Fibroblast of the conjunctiva (primary cell): ENCODE results near the gene PDGFC.

Experiments used
- DNase-seq: peaks from one replicate; pipeline ENCODE4 v3.0.0-alpha.2; 2010; ENCODE audit warnings: low read depth

Gene PDGFC

GRCh38 chr4:156829201-156829873 lies 142.3 kb downstream of the PDGFC start:
- peak; percentile 81 for DNase-seq

GRCh38 chr4:156827519-156827918 lies 144.1 kb downstream of the PDGFC start:
- DNase-seq = no peak

GRCh38 chr4:156825074-156825473 lies 146.5 kb downstream of the PDGFC start:
- no peak for DNase-seq

DNA sequence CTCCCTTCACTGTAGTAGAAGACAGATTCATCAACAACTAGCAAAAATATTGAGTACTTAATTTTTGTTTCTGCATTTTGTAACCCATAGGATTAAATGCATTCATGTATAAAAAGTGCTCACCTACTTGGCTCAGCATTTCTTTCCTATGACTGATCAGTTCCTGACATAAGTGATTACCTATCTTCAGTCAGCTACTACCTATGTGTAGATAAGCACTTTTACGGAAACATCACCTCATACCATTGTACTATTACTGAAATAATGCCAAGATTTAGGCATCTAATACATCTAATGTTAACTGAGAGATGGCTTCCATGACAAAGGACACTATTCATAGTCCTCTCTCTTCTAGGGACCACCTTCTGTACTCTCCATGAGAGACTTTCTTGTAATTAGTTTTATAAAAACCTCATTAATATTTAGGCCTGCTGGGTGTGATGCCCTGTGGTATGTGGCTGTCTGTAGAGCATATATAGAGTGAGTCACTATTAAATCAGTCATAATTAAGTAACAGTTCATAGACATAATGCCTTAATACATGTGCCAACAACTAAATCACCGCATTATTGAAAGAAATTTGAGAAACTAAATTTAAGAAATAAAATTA lies 147.0 kb downstream of the PDGFC start:
- DNase-seq = no peak

DNA sequence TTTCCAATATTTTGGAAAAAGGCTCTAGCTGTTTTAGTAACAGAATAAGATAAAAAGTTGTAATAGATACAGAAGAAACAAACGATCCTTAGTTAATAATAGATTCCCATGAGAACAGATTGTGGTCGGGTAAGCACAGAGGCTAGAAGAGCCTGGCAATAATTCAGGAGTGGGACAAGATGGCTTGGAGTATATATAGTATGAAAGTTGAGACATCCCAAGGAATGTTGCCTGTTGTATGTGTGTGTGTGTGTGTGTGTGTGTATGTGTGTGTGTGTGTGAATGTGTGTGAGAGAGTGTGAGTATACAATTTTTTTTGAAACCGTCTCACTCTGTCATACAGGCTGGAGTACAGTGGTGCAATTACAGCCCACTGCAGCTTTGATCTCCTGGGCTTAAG lies 150.7 kb downstream of the PDGFC start:
- no peak for DNase-seq

GRCh38 chr4:156816360-156816755 lies 155.2 kb downstream of the PDGFC start:
- no peak for DNase-seq

GRCh38 chr4:156815717-156816359 lies 155.8 kb downstream of the PDGFC start:
- no peak for DNase-seq

DNA sequence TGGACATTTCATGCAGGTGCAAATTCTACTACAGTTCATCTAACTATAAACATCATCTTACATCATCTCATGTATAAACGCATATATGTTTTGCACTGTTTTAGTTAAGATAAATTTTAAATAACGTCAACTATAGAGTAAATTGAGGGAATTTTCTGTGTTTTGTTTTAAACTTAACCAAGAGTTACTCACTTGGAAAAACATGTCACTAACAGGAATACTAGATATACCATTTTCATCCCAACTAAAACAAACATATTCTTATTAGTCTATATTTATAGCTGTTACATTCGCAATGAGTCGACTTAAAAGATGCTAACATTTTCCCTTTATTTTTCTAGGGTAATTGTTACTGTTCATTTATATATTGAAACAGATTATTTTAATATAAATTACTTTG lies 159.6 kb downstream of the PDGFC start:
- no peak for DNase-seq

DNA sequence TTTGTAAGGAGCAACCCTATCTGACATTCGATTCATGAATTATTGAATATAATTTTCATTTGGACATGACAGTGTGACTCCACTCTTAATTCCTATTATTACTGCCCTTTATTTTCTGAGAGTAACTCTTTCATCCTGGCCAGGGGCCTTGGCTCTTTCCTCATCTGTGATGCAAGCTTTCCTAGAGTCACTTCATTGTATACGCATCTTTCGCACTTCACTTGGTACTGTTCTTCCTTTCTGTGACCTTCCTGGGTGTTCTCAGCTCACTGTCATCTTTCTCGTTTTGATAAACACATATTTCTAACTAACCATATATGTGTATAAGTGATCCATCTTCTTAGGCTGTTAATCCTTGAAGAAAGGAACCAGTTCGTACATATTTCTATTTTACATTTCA lies 160.3 kb downstream of the PDGFC start:
- DNase-seq = no peak

- no peak for DNase-seq
These were observed 165.9 kb downstream of the PDGFC start for GRCh38 chr4:156805696-156806095.

DNA sequence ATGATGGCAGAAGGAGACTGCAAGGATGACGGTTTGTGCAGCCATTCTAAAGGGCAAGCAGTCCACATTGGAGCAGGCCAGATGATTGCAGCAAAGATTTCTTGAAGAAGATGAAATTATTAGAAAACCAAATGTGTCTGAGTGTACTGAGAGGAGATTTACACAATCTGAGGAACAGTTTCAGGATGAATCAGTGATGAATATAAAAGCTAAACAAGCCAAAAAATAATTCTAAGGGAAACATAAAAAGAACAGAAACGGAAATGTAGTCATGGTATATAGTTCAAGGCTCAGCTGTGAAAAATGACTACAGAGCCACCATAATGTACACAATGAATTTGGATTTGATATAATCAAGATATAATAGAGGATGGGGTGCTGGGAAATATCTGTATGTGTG lies 168.5 kb downstream of the PDGFC start:
- no peak for DNase-seq

DNA sequence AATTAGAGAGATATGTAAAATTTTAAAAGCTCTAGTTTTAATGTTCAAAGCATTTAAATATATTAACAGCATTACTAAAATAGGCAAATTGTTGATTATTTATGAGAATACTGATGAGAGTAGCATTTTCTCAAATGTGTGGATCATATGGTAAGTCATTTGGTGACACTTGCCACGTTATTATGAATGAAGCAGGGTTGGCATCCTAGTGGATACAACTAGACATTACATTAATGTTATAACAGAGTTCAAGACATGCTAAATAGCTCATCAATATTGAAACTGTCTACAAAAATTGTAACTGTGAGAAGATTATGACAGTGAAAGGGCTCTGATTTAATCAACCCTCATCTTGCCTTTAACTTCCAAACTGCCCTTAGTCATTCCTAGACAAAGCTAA lies 171.1 kb downstream of the PDGFC start:
- no peak for DNase-seq

DNA sequence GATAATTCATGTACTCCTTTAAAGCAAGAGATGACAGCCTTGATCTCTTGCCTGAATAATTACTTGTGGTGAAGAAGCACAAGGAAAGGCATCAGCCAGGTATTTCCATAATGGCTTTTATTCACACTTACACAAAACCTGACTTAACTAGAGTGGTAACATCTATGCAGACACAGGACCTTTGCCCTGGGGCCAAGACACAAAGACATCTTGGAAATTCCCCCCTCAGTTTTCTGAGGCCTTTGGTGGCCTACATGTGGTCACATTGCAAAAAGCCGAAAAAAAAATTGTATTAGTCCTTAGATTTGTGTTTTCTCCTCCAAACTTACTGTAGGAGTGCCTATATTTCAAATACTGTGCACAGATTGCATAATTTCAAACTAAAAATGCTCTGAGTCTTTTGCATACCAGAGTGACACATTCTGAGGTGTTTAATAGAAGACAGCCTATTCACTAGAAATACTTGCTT lies 172.4 kb downstream of the PDGFC start:
- no peak for DNase-seq

GRCh38 chr4:156798438-156798837 lies 173.2 kb downstream of the PDGFC start:
- no peak for DNase-seq

DNA sequence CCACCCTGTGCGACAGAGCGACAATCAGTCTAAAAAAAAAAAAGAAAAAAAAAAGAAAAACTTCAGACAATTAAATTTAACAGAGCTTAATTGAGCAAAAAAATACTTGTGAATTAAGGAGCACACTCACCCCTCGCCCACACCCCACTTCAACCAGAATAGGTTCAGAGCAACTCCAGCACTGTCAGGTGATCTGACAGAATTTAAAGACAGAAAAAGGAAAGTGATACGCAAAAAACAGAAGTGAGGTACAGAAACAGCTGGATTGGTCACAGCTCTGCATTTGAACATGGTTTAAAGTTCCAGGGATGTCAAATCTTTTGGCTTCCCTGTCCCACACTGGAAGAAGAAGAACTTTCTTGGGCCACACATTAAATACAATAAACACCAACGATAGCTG lies 174.4 kb downstream of the PDGFC start:
- no peak for DNase-seq

DNA sequence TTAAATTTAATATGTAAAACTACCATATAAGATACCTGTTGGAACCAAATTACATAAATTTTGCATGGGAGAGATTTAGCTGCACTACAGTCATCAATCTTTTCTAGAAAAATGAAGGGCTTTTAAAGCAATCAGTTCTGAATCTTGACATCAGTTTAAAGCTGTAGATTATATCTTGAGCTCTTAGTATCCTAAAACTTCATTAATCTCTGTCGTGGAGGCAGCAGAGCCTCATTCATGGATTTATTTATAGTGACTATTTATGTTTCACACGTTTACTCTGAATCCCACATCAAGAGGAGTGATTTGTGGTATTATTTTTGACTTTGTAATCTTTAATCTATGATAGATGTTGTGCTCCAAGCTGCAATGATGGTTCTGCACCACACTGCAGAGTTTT lies 175.9 kb downstream of the PDGFC start:
- no peak for DNase-seq

- DNase-seq = no peak
These were observed 176.7 kb downstream of the PDGFC start for GRCh38 chr4:156794863-156795262.

DNA sequence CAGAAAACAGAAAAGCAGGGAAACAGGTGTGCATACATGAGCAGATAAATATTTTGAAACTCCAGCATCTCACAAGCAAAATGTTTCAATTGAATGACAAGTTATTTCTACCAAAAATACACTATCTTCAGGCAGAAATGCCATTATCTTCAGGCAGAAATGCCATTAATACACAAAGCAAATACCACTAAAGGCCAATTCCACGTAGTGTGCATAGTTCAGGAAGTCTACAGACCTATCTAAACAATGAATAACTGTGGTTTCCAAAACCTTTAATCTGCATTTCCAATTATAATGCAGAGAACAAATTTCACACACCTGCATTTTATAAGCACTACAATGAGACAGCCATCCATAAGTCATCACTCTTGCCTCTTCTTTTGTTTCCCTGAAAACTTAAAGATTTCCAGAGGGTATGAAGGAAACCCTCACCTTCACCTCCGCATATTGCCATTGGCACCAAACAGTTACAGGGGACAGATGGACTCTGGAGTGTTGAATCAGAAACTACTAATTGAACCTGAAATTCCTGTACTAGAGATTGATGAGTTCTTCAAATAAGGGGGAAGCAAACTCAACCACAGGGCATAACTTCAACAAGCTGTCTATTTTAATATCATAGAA lies 179.0 kb downstream of the PDGFC start:
- DNase-seq = no peak

- no peak for DNase-seq
These were observed 180.7 kb downstream of the PDGFC start for GRCh38 chr4:156790866-156791265.

DNA sequence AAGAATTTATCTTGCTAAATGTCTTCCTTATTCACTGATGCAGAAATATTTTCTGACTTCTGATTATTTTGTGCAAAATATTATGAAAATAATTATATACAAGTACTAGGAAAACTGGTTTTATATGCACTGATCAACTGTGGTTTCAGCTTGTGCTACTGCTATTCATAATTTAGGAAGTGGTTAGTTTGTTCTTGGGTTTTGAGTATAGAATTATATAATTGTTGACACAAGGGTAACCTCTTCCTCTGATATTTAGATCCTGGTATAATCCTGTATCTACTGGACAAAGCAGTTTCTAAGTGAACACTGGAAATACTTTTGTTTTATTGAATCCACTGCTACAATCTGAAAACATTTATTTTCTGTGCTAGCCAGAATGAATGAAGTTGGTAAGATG lies 182.8 kb downstream of the PDGFC start:
- DNase-seq = no peak

DNA sequence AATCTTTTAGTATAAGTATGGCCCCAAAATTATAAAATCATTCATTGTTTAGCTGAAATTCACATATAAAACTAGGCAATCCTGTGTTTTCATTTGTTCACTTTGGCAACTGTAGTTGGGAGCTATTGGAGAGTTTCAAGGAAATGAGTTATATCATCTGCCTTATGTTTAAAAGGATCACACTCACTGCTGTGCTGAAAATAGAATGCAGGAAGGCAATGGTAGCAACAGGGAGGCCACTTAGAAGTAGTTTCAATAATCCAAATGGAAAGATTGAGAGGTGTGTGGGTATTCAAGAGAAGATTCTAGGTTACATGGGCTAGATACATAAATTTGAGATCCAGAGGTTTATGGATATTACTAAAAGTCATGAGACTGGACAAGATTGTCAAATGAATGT lies 184.9 kb downstream of the PDGFC start:
- no peak for DNase-seq

GRCh38 chr4:156784970-156785369 lies 186.6 kb downstream of the PDGFC start:
- DNase-seq = no peak

DNA sequence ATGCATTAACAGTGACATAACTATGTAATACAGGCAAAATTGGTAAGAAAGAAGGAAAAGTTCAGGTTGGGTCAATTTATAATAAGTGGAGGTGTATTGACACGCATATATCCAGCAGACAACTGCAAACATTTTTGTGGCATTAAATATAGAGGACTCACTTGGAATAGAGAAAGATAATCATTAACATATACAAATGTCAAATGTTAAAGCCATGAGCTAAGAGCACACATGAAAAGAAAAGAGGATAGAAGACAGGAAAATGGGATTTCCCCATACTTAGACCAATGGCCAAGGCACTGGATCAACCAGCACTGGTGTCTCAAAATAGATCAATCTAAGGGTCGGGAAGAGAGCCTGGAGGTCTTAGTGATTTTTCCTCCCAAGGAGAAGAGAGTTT lies 187.6 kb downstream of the PDGFC start:
- no peak for DNase-seq
